GM19463 (cell line): ENCODE measurements around the gene NQO1.

Experiments used
- ATAC-seq: cut with Tn5 transposase; IDR thresholded peaks from one replicate; pipeline ENCODE4 v1.9.1; 2021; ENCODE audit warnings: mild to moderate bottlenecking, moderate library complexity; ENCODE audit not compliant: unreplicated experiment

Gene NQO1

DNA sequence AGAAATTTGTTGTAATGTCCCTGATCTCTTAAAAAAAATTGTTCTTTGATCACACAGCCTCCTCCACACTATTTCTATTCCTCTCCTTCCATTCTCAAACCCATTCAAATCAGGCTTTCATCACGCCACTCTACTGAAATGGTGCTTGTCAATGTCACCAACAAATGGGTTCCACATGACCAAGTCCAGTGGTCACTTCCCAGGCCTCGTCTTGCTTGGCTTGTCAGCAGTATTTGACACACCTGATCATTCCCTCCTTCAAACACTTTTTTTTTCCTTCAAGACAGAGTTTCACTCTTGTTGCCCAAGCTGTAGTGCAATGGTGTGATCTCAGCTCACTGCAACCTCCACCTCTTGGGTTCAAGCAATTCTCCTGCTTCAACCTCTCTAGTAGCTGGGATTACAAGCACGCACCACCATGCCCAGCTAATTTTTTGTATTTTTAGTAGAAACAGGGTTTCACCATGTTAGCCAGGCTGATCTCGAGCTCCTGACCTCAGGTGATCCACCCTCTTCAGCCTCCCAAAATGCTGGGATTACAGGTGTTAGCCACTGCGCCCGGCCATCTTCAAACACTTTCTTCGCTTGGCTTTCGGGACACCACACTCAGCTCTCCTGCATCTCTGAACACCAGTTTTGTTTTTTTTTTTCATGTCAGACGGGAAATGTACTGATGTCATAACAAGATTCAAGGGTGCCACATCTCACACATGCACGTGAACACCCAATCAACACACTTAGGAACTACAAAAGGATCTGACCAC lies 18.3 kb downstream of the NQO1 start:
- no peak for ATAC-seq

DNA sequence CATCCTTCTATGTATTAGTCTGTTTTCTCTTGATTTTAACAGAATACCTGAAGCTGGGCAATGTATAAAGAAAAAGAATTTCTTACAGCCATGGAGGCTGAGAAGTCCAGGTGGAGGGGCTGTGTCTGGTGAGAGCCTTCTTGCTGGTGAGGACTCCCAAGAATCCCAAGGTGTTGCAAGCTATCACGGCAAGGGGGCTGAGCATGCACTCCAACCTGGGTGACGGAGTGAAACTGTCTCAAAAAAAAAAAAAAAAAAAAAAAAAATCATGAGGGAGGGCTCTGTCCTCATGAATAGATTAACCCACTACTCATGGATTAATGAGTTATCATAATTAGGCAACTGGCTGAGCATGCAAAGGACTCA lies 19.4 kb downstream of the NQO1 start:
- ATAC-seq: no peak

DNA sequence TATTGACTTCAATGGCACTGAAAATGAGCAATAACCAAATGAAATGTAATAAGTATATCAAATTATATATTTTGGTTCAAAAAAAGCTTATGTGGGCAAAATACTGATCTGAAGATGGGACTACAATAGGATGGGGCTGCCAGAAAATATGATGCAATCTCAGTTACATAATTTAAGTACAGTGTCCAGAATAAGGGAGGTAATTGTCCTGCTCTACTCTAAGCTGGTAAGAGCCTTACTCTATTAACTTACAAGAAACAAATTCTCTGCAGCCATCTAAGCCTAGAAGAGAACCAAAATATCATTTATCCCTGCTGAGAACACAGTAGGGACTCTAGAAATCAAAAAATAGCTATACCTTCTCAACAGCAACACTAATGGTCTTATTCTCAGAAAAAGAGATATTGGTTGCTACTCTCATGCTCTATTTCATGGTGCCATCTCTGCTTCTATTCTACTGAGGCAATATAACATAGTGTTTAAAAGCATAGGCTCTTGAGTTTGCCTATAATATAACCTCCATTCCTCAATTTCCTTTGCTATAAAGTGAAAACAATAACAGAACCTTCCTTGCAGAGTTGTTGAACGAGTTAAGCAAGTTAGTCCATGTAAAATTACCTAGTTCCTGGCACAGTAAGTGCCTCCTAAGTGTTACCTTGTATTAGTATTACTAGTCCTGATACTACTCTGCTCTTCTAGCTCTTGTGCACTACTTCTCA lies 19.9 kb downstream of the NQO1 start:
- no peak for ATAC-seq

GRCh38 chr16:69703638-69704037 lies 22.7 kb downstream of the NQO1 start:
- ATAC-seq: no peak

GRCh38 chr16:69701866-69702265 lies 24.5 kb downstream of the NQO1 start:
- no peak for ATAC-seq

GRCh38 chr16:69701452-69701851 lies 24.9 kb downstream of the NQO1 start:
- no peak for ATAC-seq

DNA sequence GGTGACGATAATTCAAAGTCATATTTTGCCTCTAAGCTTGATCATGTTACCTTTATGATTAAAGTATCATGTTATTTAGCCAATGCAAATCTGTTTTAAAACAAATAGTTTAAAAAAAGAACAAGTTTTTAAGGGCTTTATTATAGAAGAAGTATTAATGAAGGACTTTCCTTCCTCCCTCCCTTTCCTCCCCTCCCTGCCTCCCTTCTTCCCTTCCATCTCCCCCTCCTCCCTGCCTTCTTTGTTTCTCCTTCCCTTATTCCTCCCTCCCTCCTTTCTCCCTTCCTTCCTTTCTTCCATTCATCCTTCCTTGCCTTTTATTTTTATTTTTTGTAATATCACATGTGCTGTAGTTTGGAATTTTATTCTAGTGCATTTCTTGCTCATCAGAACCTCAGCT lies 26.4 kb downstream of the NQO1 start:
- no peak for ATAC-seq

DNA sequence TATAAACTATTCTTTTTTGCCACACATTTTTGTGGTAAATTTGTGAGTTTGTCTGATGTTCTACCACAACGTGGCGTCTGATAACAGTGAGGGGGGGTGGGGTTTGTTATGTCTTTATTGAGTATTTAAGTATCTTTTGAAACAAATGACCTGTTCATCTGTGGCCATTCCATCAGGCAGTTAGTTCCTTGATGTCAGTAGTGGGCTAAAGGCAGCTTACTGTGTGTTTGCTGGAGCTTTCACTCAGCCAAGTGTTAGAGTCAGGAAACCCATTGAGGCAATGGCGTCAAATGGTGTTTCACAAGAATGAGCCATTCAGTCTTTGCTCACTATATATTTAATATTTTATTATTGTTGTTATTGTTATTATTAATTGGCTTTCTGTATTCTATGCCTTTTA lies 28.0 kb downstream of the NQO1 start:
- ATAC-seq: no peak

DNA sequence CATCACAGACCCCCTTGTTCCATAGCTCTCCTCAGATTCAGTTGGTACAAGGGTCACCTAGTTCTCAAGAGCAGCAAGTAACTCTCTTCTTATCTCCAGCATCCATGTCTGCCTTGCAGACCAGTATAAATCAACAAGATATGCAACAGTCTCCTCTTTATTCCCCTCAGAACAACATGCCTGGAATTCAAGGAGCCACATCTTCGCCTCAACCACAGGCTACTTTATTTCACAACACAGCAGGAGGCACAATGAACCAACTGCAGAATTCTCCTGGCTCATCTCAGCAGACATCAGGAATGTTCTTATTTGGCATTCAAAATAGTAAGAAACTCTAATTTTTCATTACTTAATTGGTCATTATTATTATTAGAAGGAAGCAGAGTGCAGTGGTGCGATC lies 32.4 kb downstream of the NQO1 start:
- ATAC-seq: no peak

GRCh38 chr16:69691980-69692911 lies 34.1 kb downstream of the NQO1 start:
- no peak for ATAC-seq

DNA sequence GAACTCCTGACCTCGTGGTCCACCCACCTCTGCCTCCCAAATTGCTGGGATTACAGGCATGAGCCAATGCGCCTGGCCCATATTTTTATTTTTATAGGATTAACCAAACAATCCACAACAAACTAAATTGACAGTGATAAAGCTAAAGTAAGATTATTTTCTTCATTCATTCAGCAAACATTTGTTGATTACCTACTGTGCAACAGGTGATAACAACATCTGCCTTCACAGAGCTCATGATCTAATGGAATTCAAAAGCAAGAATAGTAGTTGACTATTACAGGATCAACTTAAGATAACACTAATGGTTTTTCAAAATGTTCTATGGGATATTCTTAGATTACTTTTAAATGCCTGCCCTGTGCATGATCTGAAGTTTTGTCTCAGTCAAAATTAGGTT lies 37.8 kb downstream of the NQO1 start:
- no peak for ATAC-seq

DNA sequence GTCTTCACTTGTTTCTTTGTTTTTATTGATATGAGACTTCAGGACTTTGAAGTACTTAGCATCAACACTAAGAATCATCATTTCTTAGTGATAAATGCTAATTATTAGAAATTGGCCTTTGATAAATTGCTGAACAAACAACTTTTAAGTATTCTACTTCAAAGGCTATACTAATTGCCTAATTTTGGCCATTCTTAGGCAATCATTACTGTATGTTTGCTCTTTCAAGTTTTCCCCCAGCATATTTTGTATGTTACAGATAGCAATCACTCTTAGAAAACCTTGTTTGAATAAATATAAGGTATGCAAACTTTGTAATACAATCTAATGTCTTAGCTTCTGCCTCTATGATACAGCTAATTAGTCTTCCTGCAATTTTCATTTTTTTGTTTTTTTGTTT lies 46.0 kb downstream of the NQO1 start:
- no peak for ATAC-seq

DNA sequence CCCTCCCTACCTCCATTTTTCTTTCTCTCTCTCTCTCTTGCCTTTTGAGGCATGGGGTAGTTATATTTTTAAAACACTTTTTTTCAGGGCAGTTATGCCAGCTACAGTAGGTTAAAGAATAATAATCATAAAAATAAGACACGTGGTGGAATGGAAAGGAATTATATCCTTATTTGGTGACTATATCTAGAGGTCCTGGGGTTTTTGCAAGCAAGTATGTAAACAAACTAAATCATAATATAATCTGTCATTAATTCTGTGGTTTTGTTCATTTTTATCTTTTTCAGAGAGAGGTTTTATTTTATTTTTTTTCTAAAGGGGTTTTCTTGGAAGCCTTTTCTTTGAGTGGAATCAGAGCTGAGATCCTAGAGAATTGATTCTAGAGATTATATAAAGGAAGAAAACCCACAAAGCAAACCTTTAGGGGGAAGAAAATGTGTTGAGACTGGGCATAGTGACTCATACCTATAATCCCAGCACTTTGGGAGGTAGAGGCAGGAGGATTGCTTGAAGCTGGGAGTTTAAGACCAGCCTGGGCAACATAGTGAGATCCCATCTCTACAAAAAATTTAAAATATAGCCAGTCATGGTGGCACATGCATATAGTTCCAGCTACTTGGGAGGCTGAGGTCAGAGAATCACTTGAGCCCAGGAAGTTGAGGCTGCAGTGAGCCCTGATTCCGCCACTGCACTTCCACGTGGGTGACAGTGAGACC lies 53.2 kb downstream of the NQO1 start:
- no peak for ATAC-seq

DNA sequence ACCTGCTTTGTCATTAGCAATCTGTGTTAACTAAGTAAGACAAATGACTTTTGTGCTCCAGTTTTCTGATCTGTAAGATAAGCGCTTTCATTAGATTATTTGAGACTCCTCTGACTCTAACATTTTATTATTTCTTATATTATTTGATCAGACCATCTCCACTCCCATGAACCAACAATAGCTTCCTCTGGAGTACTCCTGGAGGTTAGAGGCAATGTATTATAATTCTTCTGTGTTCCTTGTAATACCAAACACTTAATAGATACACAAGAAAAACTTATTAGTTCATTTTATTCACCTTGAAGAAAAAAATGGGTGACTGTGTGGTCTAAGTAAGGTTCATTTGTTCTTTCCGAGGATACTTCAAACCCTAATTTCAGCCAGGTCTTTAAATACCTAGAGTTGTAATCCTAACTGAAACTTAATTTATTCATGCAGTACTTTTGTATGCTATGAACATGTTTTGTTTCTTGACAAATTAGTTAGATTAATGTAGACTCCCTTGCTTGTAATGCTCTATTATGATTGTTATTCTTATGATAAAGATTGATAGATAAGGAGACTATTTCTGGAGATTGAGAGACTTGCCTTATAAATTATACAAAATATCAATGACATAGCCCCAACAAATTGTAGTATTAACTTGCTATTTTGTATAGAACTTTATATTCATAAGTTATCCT lies 53.9 kb downstream of the NQO1 start:
- ATAC-seq: no peak

DNA sequence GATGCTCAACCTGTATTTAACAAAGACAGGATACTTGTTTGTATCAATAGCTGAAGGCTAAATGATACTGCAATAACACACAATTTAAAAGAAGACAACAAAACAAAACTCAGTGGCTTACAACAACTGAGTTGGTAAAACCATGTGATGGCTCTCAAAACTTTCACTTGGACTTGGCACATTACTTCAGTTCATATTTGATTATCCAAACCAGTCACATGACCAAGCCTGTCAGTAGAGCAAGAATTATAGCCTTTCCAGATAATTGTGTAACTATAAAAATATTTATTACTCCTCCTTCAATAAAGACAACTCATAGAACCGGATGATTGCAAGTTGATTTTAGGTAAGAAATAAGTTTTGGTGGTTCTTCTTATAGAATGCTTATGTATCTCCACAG lies 56.8 kb downstream of the NQO1 start:
- ATAC-seq: no peak

- no peak for ATAC-seq
Measured at GRCh38 chr16:69663846-69664245, 62.5 kb downstream of the NQO1 start.

GRCh38 chr16:69662901-69663300 lies 63.5 kb downstream of the NQO1 start:
- no peak for ATAC-seq

DNA sequence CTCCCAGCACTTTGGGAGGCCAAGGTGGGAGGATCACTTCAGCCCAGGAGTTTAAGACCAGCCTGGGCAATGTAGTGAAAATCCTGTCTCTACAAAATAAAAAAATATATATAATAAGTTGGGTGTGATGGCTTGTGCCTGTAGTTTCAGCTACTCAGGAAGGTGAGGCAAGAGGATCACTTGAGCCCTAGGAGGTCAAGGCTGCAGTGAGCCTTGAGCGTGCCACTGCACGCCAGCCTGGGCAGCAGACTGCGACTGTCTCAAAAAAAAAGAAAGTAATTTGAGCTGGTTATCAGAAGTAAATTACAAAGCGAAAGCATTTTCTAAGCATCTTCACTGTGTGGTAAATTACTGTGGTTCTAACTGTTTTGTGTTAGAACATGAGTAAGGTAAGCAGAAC lies 66.2 kb downstream of the NQO1 start:
- ATAC-seq: no peak
